ENCODE measurements around the gene CYB5D1.
"Not testable (repeated sequence)": the region's sequence is repeated elsewhere in the genome, so short reads cannot be mapped to it uniquely, and the experiment has no call there.

CYB5D1 gene

GRCh38 chr17:7857713-7858521 lies at the start of gene CYB5D1:
CYB5D1 (plus strand) TSS chr17:7858003; CDS start chr17:7858135, 132 bp downstream.
- peak within 1 kb of the TSS; percentile 80 for H3K4me3 ChIP-seq (ENCODE audit: low read depth, low read length)
- no peak for TF ChIP-seq CTCF (IDR thresholded peaks at IDR 0.05; ENCODE audit: low read depth, low read length)

- H3K4me3 ChIP-seq (ENCODE audit: low read depth, low read length): no peak overlapping the region
- no peak for TF ChIP-seq CTCF (IDR thresholded peaks at IDR 0.05; ENCODE audit: low read depth, low read length)
Measured at GRCh38 chr17:7809086-7809790, 48.6 kb upstream of the CYB5D1 start.

- not testable (repeated sequence) for H3K4me3 ChIP-seq (ENCODE audit: low read depth, low read length)
Measured at GRCh38 chr17:7809791-7810343, 47.9 kb upstream of the CYB5D1 start.

- no peak overlapping the region for H3K4me3 ChIP-seq (ENCODE audit: low read depth, low read length)
- TF ChIP-seq CTCF (IDR thresholded peaks at IDR 0.05; ENCODE audit: low read depth, low read length): no peak
Measured at GRCh38 chr17:7811251-7811650, 46.6 kb upstream of the CYB5D1 start.

- no peak for TF ChIP-seq CTCF (IDR thresholded peaks at IDR 0.05; ENCODE audit: low read depth, low read length)
- H3K4me3 ChIP-seq (ENCODE audit: low read depth, low read length): no peak overlapping the region
Measured at GRCh38 chr17:7814969-7815368, 42.8 kb upstream of the CYB5D1 start.

GRCh38 chr17:7816926-7817642 lies 40.7 kb upstream of the CYB5D1 start:
- no peak for TF ChIP-seq CTCF (IDR thresholded peaks at IDR 0.05; ENCODE audit: low read depth, low read length)
- no peak overlapping the region for H3K4me3 ChIP-seq (ENCODE audit: low read depth, low read length)

- no peak for TF ChIP-seq CTCF (IDR thresholded peaks at IDR 0.05; ENCODE audit: low read depth, low read length)
Measured at GRCh38 chr17:7817643-7817964, 40.2 kb upstream of the CYB5D1 start.

More at GRCh38 chr17:7817643-7817964, 40.2 kb upstream of the CYB5D1 start:
- H3K4me3 ChIP-seq (ENCODE audit: low read depth, low read length): no peak overlapping the region

Data from WI38 (cell line).